HG03280 (cell line): ENCODE measurements around the gene HOXC10.

Experiments used
- ATAC-seq: cut with Tn5 transposase; IDR thresholded peaks from one replicate; pipeline ENCODE4 v1.9.1; 2021; ENCODE audit warnings: mild to moderate bottlenecking, moderate library complexity; ENCODE audit not compliant: unreplicated experiment

Gene HOXC10

GRCh38 chr12:54011665-54012532 lies 27.0 kb downstream of the HOXC10 start:
- ATAC-seq = no peak

GRCh38 chr12:54012631-54013409 lies 27.9 kb downstream of the HOXC10 start:
- no peak for ATAC-seq

GRCh38 chr12:54014377-54015017 lies 29.6 kb downstream of the HOXC10 start:
- no peak for ATAC-seq

- no peak for ATAC-seq
Observed at GRCh38 chr12:54015018-54015931, 30.3 kb downstream of the HOXC10 start.

- ATAC-seq = no peak
Observed at GRCh38 chr12:54016051-54016450, 31.1 kb downstream of the HOXC10 start.

GRCh38 chr12:54016478-54016964 lies 31.6 kb downstream of the HOXC10 start:
- no peak for ATAC-seq

GRCh38 chr12:54017027-54017788 lies 32.3 kb downstream of the HOXC10 start:
- ATAC-seq = peak; percentile 33

GRCh38 chr12:54017878-54018467 lies 33.0 kb downstream of the HOXC10 start:
- peak; percentile 78 for ATAC-seq

- no peak for ATAC-seq
Observed at GRCh38 chr12:54018468-54018984, 33.6 kb downstream of the HOXC10 start.

- no peak for ATAC-seq
Observed at GRCh38 chr12:54019091-54019811, 34.3 kb downstream of the HOXC10 start.

GRCh38 chr12:54019924-54020590 lies 35.1 kb downstream of the HOXC10 start:
- no peak for ATAC-seq

- no peak for ATAC-seq
Observed at GRCh38 chr12:54020591-54021405, 35.9 kb downstream of the HOXC10 start.

- ATAC-seq = no peak
Observed at GRCh38 chr12:54021432-54022013, 36.6 kb downstream of the HOXC10 start.

GRCh38 chr12:54022960-54023884 lies 38.3 kb downstream of the HOXC10 start:
- no peak for ATAC-seq

GRCh38 chr12:54024127-54024526 lies 39.2 kb downstream of the HOXC10 start:
- no peak for ATAC-seq
